ENCODE results near the gene LRSAM1.

Gene LRSAM1

DNA sequence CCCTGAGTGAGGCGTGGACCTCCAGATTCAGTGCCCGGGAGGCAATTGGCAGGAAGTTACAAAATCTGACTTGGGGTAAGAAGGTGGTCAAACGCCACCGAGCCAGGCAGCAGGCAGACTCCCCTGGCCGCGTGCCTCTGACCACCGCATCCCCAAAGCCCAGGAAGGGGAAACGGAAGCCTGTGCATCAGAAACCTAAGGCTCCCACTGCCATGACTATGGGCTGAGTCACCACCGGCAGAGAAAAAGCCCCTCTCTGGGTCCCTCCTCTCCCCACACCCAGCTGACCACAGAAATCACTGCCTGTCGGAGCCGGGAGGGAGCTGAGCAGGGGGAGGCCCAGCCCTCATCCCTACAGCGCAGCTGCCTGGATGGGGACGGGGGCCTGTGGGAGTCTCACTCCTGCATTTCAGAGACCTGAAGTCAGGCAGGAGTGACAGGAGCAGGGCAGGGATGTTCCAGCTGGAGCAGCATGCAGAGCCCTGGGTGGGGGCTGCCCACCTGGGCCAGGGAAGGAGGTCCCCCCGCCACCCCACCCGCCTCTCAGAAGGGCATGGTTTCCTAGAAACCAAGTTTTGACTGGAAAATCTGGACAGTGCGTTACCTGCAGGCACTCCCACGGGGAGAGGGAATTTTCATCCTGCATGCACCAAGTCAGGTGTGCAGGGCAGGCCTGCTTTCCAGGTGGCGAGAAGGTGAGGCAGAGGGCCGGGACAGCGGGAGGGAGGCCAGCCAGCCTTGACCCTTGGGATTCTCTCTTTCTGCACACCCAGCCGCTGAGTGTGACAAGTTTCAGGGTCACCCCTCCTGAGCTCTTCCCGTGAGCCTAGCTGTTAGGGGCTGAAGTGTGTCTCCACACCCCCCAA, 68.2 kb downstream of the LRSAM1 start:
- peak; percentile 100 for DNase-seq

DNA sequence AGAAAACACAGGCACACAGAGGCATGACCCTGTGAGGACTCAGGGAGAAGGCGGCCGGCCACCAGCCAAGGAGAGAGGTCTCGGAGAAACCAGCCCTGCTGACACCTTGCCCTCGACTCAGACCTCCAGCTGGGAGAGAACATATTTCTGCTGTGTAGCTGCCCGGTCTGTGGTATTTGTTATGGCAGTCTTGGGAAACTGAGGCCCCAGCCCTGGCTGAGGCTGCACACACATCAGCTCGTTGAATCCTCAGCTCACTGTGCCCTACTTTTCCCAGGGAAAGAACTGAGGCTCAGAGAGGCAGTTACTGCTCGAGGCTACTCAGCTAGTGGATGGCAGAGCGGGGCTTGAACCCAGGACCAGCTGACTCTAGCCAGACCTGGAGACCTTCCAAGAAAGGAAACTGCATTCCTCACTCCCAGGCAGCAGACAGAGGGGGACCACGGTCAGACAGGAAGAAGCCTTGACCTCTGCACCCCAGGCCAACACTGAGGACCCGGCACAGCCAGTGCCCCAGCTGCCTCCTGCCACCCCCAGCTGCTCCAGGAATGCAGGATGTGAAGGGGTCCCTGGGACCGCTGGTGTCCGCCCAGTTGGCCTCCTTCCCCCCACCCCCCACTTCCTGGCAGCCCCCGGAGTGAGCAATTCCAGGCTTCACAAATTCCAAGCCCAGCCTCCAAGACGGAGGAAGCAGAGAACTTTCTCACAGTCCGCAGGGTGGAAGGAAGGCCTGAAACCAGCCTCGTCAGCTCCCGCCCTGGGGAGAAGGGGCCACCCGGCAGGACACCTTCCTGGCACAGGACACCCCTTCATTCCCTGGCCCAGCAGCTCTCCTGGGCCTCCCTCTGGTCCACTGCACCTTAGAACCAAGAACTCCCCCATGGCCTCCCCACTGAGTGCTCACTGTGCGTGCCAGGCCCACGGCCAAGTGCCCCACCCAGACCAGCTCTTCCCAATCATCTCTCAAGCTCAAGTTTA, 69.9 kb downstream of the LRSAM1 start:
- DNase-seq: peak; percentile 96

- no peak for DNase-seq
Measured at GRCh38 chr9:127521919-127522304, 70.6 kb downstream of the LRSAM1 start.

GRCh38 chr9:127522727-127523126, 71.4 kb downstream of the LRSAM1 start:
- DNase-seq: peak; percentile 77

- DNase-seq: peak; percentile 48
Measured at GRCh38 chr9:127523312-127523851, 72.1 kb downstream of the LRSAM1 start.

DNA sequence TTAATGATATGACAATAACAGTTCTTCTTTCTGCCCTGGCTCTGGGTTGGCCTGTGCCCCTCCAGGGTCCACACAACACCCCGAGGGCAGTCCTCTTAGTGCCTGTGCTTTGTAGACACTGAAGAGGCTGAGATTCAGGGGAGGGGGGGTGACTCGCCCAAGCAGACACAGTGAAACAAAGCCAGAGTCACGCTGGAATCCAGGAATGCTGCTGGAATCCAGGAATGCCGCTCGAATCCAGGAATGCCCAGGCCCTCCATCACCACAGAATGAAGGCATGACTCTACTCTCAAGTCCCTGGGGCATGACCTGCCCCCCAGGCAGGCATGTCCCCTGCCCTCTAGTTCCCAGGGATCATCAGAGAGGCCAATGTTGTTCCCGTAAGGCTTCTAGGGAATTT, 73.1 kb downstream of the LRSAM1 start:
- peak; percentile 85 for DNase-seq

- peak; percentile 43 for DNase-seq
Measured at GRCh38 chr9:127525401-127526188, 74.3 kb downstream of the LRSAM1 start.

- no peak for DNase-seq
Measured at GRCh38 chr9:127526655-127527559, 75.6 kb downstream of the LRSAM1 start.

DNA sequence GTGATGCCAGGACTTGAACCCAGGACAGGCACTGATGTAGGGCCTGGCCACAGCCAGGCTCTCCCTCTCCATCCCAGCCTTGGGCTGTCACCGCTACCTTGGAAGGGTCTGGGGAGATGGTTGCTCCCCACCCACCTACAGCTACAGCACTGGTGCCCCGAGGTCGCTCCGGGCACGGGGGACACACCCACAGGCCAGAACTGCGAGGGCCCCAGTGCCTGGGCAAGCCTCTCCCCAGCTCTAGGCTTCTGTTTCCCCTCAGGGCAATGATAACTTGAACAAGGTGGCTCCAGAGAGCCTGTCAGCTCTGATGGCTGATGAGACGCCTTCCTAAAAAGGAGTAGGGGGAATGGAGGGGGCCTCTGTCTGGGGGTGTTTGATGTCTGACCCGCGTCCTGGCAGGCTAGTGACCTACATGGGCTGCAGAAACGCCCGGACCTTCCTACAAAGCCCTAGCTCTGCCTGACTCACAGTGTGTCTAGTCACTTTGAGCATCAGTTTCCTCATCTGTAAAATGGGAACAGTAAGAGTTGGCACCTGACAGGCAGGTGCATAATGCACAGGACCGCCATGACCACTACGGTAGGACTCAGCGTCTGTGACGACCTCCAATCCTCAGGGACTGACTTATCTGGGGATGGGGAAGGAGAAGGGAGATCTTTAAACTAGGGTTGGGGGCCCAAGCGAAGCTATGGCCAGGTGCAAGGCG, 76.4 kb downstream of the LRSAM1 start:
- no peak for DNase-seq

GRCh38 chr9:127528422-127529251, 77.3 kb downstream of the LRSAM1 start:
- DNase-seq: no peak

DNA sequence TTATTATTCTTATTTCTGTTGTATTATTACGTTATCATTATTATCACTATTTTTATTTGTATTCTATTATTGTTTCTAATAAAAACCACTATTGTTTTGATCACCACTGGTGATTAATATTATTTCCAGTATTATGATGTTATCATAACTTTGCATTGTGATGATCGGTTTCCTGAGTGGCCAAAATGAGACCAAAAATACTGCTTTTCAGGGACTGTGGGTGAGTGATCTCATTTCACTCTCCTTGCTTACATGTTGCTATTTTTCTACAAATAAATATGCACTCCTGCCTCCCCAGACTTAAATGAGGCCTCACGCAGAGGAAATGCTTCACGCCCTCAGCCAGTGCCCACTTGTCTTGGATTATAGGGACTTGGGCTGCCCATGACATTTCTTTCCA, 78.4 kb downstream of the LRSAM1 start:
- DNase-seq: no peak

GRCh38 chr9:127530206-127530941, 79.1 kb downstream of the LRSAM1 start:
- DNase-seq: no peak

DNA sequence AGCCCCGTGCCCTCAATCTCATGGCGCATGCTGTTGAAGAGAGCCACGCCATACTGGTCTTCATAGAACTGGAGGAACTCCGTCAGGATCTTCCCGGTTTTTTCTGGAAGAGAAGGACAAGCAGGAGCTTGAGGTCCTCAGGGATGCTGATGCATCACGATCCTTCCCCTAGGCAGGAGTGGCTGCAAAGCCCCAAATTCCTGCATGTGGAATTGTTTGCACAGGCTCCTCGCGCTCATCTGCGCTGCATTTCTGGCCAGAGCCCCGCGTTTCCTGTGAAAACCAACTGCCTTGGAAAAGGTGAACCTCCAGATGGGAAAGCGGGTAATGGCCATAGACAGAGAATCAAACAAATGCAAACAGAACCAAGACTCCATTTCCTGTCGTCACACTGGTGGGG, 80.4 kb downstream of the LRSAM1 start:
- DNase-seq: no peak

GRCh38 chr9:127534250-127534906, 83.1 kb downstream of the LRSAM1 start:
- no peak for DNase-seq

- no peak for DNase-seq
Measured at GRCh38 chr9:127534931-127535330, 83.6 kb downstream of the LRSAM1 start.

DNA sequence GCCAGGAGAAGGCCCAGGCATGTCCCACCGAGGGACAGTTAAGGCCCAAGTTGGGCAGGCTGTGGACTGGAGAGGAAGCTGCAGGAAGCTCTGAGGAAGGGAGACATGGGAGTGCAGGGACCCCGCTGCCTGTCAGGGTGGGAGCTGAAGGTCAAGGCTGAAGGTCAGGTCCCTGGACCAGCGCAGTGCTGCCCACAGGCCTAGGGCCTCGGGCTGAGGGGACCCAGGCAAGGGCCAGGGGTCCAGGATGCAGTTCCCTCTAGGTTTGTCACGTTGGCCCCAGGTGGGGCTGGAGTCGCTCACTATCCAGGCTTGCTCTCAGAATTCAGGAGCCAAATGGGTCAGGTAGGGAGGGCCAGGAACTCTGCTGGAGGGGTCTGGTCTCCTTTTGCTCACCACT, 84.1 kb downstream of the LRSAM1 start:
- no peak for DNase-seq

DNA sequence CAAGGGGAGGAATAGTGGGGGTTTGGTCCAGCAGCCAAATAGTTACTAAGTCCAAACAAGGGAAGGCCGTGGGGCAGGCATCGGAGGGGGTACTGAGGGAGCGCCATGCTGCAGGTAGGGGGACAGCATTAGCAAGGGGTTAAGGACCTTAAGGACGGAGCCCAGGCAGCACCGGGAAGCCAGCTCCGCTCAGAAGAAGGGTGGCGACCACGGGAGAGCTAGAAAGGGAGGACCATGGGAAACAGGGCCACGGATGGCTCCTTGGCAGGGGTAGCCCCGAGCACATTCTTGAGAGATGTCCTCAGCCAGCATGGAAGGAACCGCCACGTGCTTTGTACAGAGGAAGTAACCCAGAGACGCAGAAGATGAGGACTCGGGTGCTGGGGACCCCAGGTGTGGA, 84.5 kb downstream of the LRSAM1 start:
- peak; percentile 84 for DNase-seq

DNA sequence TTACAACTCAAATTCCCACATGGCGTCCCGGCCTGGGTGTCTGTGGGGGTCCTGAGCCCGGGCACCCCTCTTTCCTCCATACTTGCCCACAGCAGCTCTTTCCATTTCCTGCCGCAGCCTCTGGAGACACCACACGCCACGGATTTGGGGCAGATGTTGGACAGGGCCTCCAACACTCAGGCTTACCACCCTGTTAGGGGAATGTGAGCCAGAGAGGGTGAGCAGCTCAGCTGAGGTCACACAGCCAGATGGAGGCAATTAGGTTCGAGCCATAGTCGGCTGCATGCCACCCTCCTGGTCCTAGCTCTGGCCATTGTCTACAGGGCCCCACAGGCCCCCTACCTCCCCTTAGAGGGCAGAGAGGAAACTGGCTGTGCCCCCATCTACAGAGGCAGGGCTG, 85.2 kb downstream of the LRSAM1 start:
- DNase-seq: no peak

DNA sequence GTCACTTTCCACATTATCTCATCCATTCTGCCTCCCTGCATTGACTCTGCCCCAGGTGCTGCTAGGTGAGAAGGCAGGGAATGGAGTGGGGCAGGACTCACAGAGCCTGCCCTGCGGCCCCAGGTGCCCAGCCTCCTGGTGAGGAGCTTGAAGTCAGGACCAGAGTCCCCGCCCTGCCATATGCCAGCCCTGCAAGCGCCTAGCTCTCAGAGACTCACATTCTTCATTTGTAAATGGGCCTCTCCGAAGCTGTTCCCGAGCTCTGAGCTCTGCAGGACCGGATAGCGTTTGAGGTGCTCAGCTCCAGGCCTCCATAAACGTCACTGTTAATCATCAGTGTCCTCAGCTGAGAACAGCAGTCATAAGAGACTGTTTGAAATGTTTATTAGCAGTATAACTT, 85.7 kb downstream of the LRSAM1 start:
- peak; percentile 82 for DNase-seq
